Uterus (tissue), 2 donors: ENCODE results near the gene GTSE1.

ENCODE experiments used
- POLR2A ChIP-seq, 2 donors: fragments of 450-650 bp; IDR thresholded peaks; one replicate each; pipeline ENCODE4 v1.6.1; 2016; ENCODE audit warnings: antibody characterized with exemption in 2 of 2, mild to moderate bottlenecking in 1 of 2, moderate library complexity in 1 of 2
- TF ChIP-seq, protein P1 (sequence below), 4 experiments: fragments of 200-600 bp in 2 of 4; fragments of 450-650 bp in 2 of 4; sonication (generic) in 2 of 4; IDR thresholded peaks; one replicate each; pipeline ENCODE4 v1.5.1; 2016 to 2019; ENCODE audit warnings: antibody characterized with exemption in 4 of 4, mild to moderate bottlenecking in 2 of 4, moderate library complexity in 1 of 4

DNA sequence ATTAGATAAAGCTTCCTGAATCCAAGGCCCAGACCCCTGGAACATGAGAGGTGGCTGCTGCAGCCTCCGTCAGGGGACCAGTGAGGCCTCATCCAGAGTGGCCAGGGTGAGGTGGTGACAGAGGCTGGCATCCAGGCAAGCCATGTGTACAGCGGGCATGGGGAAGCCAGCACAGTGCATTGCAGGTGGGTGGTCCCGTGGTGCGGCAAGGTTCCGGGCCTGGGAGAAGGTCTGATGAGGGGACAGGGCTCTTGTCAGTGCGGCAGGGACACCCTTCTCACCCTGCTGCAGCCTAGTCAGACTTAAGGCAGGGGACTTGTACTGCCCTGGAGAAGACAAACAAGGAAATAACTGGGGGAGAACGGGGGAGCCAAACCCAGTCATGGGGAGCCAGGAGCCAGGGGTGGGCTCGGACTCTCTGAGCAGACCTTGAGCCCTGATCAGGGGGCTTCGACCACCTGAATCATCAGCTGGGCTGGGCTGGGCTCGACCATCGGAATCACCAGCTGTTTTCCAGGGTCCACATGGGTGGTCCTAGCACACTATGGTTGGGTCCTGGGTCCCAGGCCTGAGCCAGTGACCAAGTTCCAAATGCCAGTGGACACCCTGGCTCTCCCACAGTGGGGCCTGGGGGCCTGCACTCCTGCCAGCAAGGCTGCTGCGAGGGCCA, 23.8 kb upstream of the GTSE1 start:
- TF ChIP-seq, protein P1, sequence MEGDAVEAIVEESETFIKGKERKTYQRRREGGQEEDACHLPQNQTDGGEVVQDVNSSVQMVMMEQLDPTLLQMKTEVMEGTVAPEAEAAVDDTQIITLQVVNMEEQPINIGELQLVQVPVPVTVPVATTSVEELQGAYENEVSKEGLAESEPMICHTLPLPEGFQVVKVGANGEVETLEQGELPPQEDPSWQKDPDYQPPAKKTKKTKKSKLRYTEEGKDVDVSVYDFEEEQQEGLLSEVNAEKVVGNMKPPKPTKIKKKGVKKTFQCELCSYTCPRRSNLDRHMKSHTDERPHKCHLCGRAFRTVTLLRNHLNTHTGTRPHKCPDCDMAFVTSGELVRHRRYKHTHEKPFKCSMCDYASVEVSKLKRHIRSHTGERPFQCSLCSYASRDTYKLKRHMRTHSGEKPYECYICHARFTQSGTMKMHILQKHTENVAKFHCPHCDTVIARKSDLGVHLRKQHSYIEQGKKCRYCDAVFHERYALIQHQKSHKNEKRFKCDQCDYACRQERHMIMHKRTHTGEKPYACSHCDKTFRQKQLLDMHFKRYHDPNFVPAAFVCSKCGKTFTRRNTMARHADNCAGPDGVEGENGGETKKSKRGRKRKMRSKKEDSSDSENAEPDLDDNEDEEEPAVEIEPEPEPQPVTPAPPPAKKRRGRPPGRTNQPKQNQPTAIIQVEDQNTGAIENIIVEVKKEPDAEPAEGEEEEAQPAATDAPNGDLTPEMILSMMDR (IDR thresholded peaks at IDR 0.05): no peak
- no peak for TF ChIP-seq POLR2A (IDR thresholded peaks at IDR 0.05)
